K562 (cell line): ENCODE data around the gene HK1. TPM values are rescaled to one million over a fixed set of nuclear protein-coding genes. Genes with fewer than 3 reads are reported as not detected.

Experiments used
- ATAC-seq: fragments of 200-7000 bp; cut with Tn5 transposase; 3 replicates; pipeline ENCODE4 v1.9.1; 2020; ENCODE audit warnings: moderate library complexity
- BruUV-seq: library from RNA; stranded (reverse); fragments of 400-500 nt; replicated peaks from 2 replicates; lab custom pipeline; 2021; lab: Mats Ljungman, UMichigan
- CTCF ChIA-PET: fragments of 300-600 bp; formaldehyde crosslinking; extraction: SDS; loops from one replicate; lab custom pipeline; 2021; ENCODE audit warnings: low intra/inter-chr PET ratio; lab: Yijun Ruan, JAX
- POLR2A ChIA-PET: fragments of 300-600, 350-650 bp; sonication (Branson Sonifier 250); formaldehyde crosslinking; extraction: SDS; loops from one replicate; lab custom pipeline; 2021; ENCODE audit warnings: antibody characterized with exemption, inconsistent platforms; lab: Yijun Ruan, JAX
- DNase-seq, 4 experiments: peaks; one replicate each; pipeline versions ENCODE4 v3.0.0 to v3.0.0-alpha.2; 2011 to 2018; ENCODE audit warnings: low spot score in 3 of 4, mixed read lengths in 3 of 4; ENCODE audit errors: extremely low read depth in 1 of 4
- FAIRE-seq: peaks from 2 replicates; lab custom pipeline; 2011; peaks lifted over from hg19 to GRCh38; lab: Jason Lieb, UNC
- H2AFZ ChIP-seq: 2 replicates; pipeline ENCODE4 v1.6.0; 2011; ENCODE audit warnings: low read depth, low read length, control low read depth, inconsistent platforms
- H3K27ac ChIP-seq: fragments of 200-600 bp; 3 replicates; pipeline ENCODE4 v1.8.0; 2011; ENCODE audit warnings: low read depth, mild to moderate bottlenecking, control low read depth, inconsistent platforms, low read length, moderate library complexity, mixed read lengths; ENCODE audit errors: extremely low read depth
- H3K27me3 ChIP-seq, 2 experiments: fragments of 300-600 bp in 1 of 2; 2 replicates in 1 of 2; 3 replicates in 1 of 2; pipeline versions ENCODE4 v1.6.0 to v1.8.0; 2011; ENCODE audit warnings: inconsistent platforms in 2 of 2, low read length in 2 of 2, mild to moderate bottlenecking in 1 of 2, mixed read lengths in 1 of 2, moderate library complexity in 1 of 2; ENCODE audit not compliant: control insufficient read depth in 2 of 2, insufficient read depth in 2 of 2
- H3K36me3 ChIP-seq: fragments of 300-600 bp; 3 replicates; pipeline ENCODE4 v1.8.0; 2011; ENCODE audit warnings: mild to moderate bottlenecking, low read length, inconsistent platforms; ENCODE audit not compliant: control insufficient read depth, insufficient read depth
- H3K4me1 ChIP-seq, 2 experiments: fragments of 200-600 bp in 1 of 2; replicated peaks in 1 of 2; 2 replicates in 1 of 2; 3 replicates in 1 of 2; pipeline versions ENCODE4 v1.5.1 to v1.8.0; 2011; ENCODE audit warnings: inconsistent platforms in 2 of 2, low read length in 2 of 2, mild to moderate bottlenecking in 1 of 2, mixed read lengths in 1 of 2, moderate library complexity in 1 of 2; ENCODE audit not compliant: control insufficient read depth in 2 of 2, insufficient read depth in 2 of 2
- H3K4me2 ChIP-seq: 2 replicates; pipeline ENCODE4 v1.6.1; 2011; ENCODE audit warnings: low read length, control low read depth, inconsistent platforms, mixed read lengths; ENCODE audit not compliant: insufficient read depth
- H3K4me3 ChIP-seq: fragments of 200-600 bp; sonication (generic), shearing (Covaris generic); 2 replicates; pipeline ENCODE4 v1.5.1; 2016; ENCODE audit warnings: control low read depth, inconsistent platforms
- H3K79me2 ChIP-seq: fragments of 200-600 bp; 3 replicates; pipeline ENCODE4 v1.8.0; 2011; ENCODE audit warnings: low read length, inconsistent platforms; ENCODE audit not compliant: control insufficient read depth, insufficient read depth
- H3K9ac ChIP-seq, 2 experiments: 2 replicates each; pipeline versions ENCODE4 v1.6.0 to v1.6.1; 2011; ENCODE audit warnings: low read depth in 2 of 2, low read length in 2 of 2, control low read depth in 1 of 2, inconsistent platforms in 1 of 2, mild to moderate bottlenecking in 1 of 2, mixed read lengths in 1 of 2; ENCODE audit not compliant: insufficient read depth in 1 of 2
- H3K9me1 ChIP-seq: one replicate; pipeline ENCODE4 v1.6.0; 2011; ENCODE audit warnings: inconsistent platforms, mild to moderate bottlenecking, low read length, moderate library complexity; ENCODE audit not compliant: control insufficient read depth, insufficient read depth
- H3K9me3 ChIP-seq: replicated peaks from 2 replicates; pipeline ENCODE4 v1.5.1; 2011; ENCODE audit warnings: low read depth, low read length, inconsistent platforms; ENCODE audit not compliant: control insufficient read depth, insufficient read depth
- H4K20me1 ChIP-seq: replicated peaks from 2 replicates; pipeline ENCODE4 v1.6.1; 2011; ENCODE audit warnings: low read length, inconsistent platforms, mixed read lengths; ENCODE audit not compliant: control insufficient read depth, insufficient read depth
- BHLHE40 ChIP-seq: IDR thresholded peaks from 2 replicates; pipeline ENCODE4 v1.6.1; 2011; ENCODE audit warnings: low read length, improper control_type of control experiment
- HIVEP1 ChIP-seq: fragments of 250-450 bp; sonication (Bioruptor Pico); IDR thresholded peaks from 2 replicates; pipeline ENCODE4 v1.4.0; 2020; ENCODE audit warnings: mild to moderate bottlenecking
- POLR2A ChIP-seq: fragments of 450-650 bp; conservative IDR thresholded peaks from 2 replicates; pipeline ENCODE4 v1.6.1; 2016
- WGBS: fragments of 100-300 bp; shearing (Covaris generic); methylation state at CpG from one replicate; pipeline ENCODE4 v1.1.6; 2016; ENCODE audit warnings: low coverage, mixed read lengths; ENCODE audit not compliant: insufficient coverage; ENCODE audit errors: missing lambda C conversion rate; 5-methylcytosine and 5-hydroxymethylcytosine counted together
- in situ Hi-C: fragments of 300-500 bp; cut with MboI; formaldehyde crosslinking; loops from 4 replicates; pipeline ENCODE4 v1.15.0; 2018; ENCODE audit warnings: inconsistent platforms, mixed read lengths
- intact Hi-C: fragments of 100-400 bp; cut with micrococcal nuclease; formaldehyde crosslinking; loops from 2 replicates; pipeline ENCODE4 v1.14.2; 2022
- polyA plus RNA-seq, 8 experiments: library from polyadenylated mRNA; depleted of rRNA in 4 of 8; stranded (reverse) in 5 of 8; unstranded in 3 of 8; fragments of >200 nt; fragmentation: Nextera tagmentation in 2 of 8; fragmentation: Illumina TruSeq in 1 of 8; extraction: Ambion mirVana in 2 of 8; extraction: Trizol in 1 of 8; gene quantifications; 2 replicates each; pipeline versions ENCODE4 v1.2.1 to v1.2.3, GENCODE V29; 2011 to 2014; ENCODE audit warnings: inconsistent platforms in 1 of 8, missing spikeins in 1 of 8
- total RNA-seq, 7 experiments: library from RNA; depleted of rRNA in 6 of 7; stranded (reverse); fragments of >200 nt in 6 of 7; fragmentation: Illumina TruSeq in 2 of 7; extraction: Trizol in 2 of 7; gene quantifications; 2 replicates each; pipeline versions ENCODE4 v1.2.1 to v1.2.3, GENCODE V29; 2011 to 2021; ENCODE audit warnings: low replicate concordance in 1 of 7
- TF ChIP-seq, protein P1 (sequence below): fragments of 450-650 bp; IDR thresholded peaks from 2 replicates; pipeline ENCODE4 v1.7.0; 2016; ENCODE audit warnings: borderline replicate concordance

Gene HK1
- total and polyA plus RNA-seq, 9 of the 15 experiments (the other 6 are each of a cell fraction or from before 2014, with no cell fraction given), result 29.2 to 444 (median 193) TPM

- no peak for FAIRE-seq
- no peak for TF ChIP-seq HIVEP1 (CRISPR knock-in tag)
- TF ChIP-seq BHLHE40, result no peak
- TF ChIP-seq, all 486 proteins: peak for 0
- Histone ChIP-seq H3K36me3 (peaks cover 97% of the 10 kb centered on the region), H3K27ac (no peak overlapping the region), H4K20me1 (peaks cover 22% of the 10 kb centered on the region; the same call in 1 of the 2 replicates), H3K9me1 (peaks cover 4% of the 10 kb centered on the region), H3K27me3 (no peaks in the 10 kb centered on the region), H3K79me2 (peaks cover 77% of the 10 kb centered on the region), H2AFZ (no peak overlapping the region), H3K4me3 (no peak overlapping the region), H3K4me1 (peaks cover 0 to 4% of the 10 kb centered on the region in 2 experiments; a peak in 2 of 5 replicates), H3K4me2 (no peak overlapping the region), H3K9ac (peak overlapping the region in 1 of 2 experiments; percentile 41; a peak in 1 of 4 replicates), H3K9me3 (no peaks in the 10 kb centered on the region)
- no peak for DNase-seq
- POLR2A ChIA-PET, result interaction anchor here (0.6 to 1.1 kb wide), 3 partner anchors 18 to 27 kb away, joined by 3 read pairs; no protein-coding TSS in a partner anchor
- no peak for ATAC-seq
- no TSS peak for BruUV-seq
- 90% methylated on average over 13 of the region's 13 CpGs for WGBS
- intact Hi-C loops, result no loop called here
- in situ Hi-C loops, result no loop called here
- CTCF ChIA-PET, result no interaction called here
These were observed 84.2 kb downstream of the HK1 start for GRCh38 chr10:69362471-69362954.

- Histone ChIP-seq H3K4me3 (no peak overlapping the region), H3K4me2 (no peak overlapping the region), H3K9me3 (no peaks in the 10 kb centered on the region), H3K36me3 (peaks cover 99% of the 10 kb centered on the region), H4K20me1 (peaks cover 22% of the 10 kb centered on the region; the same call in 1 of the 2 replicates), H3K9me1 (peaks cover 4% of the 10 kb centered on the region), H3K27ac (no peak overlapping the region), H3K79me2 (peaks cover 65% of the 10 kb centered on the region), H3K27me3 (no peaks in the 10 kb centered on the region), H2AFZ (no peak overlapping the region), H3K9ac (no peak overlapping the region), H3K4me1 (peaks cover 0 to 4% of the 10 kb centered on the region in 2 experiments; a peak in 2 of 5 replicates)
- DNase-seq (no peak), FAIRE-seq (peak; percentile 54), ATAC-seq (no peak)
- in situ Hi-C loops, result no loop called here
- WGBS, result 80% methylated on average over 5 of the region's 5 CpGs
- no TSS peak for BruUV-seq
- intact Hi-C loops, result no loop called here
- POLR2A ChIA-PET, result interaction anchor here (0.7 to 1.1 kb wide), 3 partner anchors 12 to 26 kb away, joined by 3 read pairs; no protein-coding TSS in a partner anchor
- TF ChIP-seq, protein P1, sequence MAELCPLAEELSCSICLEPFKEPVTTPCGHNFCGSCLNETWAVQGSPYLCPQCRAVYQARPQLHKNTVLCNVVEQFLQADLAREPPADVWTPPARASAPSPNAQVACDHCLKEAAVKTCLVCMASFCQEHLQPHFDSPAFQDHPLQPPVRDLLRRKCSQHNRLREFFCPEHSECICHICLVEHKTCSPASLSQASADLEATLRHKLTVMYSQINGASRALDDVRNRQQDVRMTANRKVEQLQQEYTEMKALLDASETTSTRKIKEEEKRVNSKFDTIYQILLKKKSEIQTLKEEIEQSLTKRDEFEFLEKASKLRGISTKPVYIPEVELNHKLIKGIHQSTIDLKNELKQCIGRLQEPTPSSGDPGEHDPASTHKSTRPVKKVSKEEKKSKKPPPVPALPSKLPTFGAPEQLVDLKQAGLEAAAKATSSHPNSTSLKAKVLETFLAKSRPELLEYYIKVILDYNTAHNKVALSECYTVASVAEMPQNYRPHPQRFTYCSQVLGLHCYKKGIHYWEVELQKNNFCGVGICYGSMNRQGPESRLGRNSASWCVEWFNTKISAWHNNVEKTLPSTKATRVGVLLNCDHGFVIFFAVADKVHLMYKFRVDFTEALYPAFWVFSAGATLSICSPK, result no peak
- 0 out of 2 replicates have a peak, but pooled peaks have one; percentile 20 for TF ChIP-seq POLR2A
- CTCF ChIA-PET, result interaction anchor here (1.1 kb wide), 1 partner anchor 126 kb away, joined by 3 read pairs; no protein-coding TSS in a partner anchor
These were observed 85.4 kb downstream of the HK1 start for GRCh38 chr10:69363666-69364065.
